ENCODE results near the gene DNAH3. TPM values are rescaled to one million over a fixed set of nuclear protein-coding genes. Genes with fewer than 3 reads are reported as not detected.

Gene DNAH3
- total RNA-seq, 4 donors from 2014 or later = 0.13 to 0.15 TPM; not detected in 2

- H3K4me3 ChIP-seq = no peak overlapping the region
- no peak for ATAC-seq
- WGBS, 2 donors (ENCODE audit: low coverage in 1 of 2) = 56 to 67% methylated on average over 3 to 4 of the region's 4 CpGs
Measured at GRCh38 chr16:21186326-21186691, 35.7 kb upstream of the DNAH3 start.

DNA sequence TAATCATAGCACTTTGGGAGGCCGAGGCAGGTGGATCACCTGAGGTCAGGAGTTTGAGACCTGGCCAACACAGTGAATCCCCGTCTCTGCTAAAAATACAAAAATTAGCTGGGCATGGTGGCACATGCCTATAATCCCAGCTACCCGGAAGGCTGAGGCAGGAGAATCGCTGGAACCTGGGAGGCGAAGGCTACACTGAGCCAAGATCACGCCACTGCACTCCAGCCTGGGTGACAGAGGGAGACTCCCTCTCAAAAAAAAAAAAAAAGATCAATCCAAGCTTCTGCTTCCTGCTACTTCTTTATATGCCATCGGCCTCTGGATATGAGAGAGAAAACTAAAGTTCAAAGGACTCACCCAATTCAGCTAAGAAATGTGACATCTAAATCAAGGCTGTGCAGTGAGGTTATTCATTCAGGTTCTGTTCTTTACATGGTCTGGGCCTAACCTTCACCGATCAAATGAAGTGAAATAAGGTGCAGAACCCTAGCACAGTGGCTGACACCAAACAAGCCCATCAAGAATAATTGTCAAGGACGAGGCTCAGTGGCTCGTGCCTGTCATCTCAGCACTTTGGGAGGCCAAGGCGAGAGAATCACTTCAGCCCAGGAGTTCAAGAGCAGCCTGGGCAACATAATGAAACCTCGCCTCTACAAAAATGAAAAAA, 35.1 kb upstream of the DNAH3 start:
- Histone ChIP-seq H3K27me3 (no peaks in the 10 kb centered on the region), H3K9me3 (no peaks in the 10 kb centered on the region), H3K27ac (no peak overlapping the region), H3K4me3 (no peak overlapping the region), H3K36me3 (peaks cover 0 to 28% of the 10 kb centered on the region in 2 donors), H3K4me1 (peaks cover 0 to 7% (median 0%) of the 10 kb centered on the region in 3 donors)
- no peak for TF ChIP-seq EP300 (IDR thresholded peaks at IDR 0.05)
- no peak for TF ChIP-seq POLR2AphosphoS5 (IDR thresholded peaks at IDR 0.05)
- no peak for TF ChIP-seq POLR2A (IDR thresholded peaks at IDR 0.05)
- TF ChIP-seq, protein P1, sequence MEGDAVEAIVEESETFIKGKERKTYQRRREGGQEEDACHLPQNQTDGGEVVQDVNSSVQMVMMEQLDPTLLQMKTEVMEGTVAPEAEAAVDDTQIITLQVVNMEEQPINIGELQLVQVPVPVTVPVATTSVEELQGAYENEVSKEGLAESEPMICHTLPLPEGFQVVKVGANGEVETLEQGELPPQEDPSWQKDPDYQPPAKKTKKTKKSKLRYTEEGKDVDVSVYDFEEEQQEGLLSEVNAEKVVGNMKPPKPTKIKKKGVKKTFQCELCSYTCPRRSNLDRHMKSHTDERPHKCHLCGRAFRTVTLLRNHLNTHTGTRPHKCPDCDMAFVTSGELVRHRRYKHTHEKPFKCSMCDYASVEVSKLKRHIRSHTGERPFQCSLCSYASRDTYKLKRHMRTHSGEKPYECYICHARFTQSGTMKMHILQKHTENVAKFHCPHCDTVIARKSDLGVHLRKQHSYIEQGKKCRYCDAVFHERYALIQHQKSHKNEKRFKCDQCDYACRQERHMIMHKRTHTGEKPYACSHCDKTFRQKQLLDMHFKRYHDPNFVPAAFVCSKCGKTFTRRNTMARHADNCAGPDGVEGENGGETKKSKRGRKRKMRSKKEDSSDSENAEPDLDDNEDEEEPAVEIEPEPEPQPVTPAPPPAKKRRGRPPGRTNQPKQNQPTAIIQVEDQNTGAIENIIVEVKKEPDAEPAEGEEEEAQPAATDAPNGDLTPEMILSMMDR (IDR thresholded peaks at IDR 0.05) = no peak
- 86 to 93% methylated on average over 7 to 8 of the region's 12 CpGs for WGBS, 2 donors (ENCODE audit: low coverage in 1 of 2)
- ATAC-seq = no peak

More at GRCh38 chr16:21186326-21186691, 35.7 kb upstream of the DNAH3 start:
- no peaks in the 10 kb centered on the region for H3K27me3 ChIP-seq
- H3K4me1 ChIP-seq = peaks cover 0 to 7% (median 0%) of the 10 kb centered on the region in 3 donors
- no peaks in the 10 kb centered on the region for H3K9me3 ChIP-seq
- H3K36me3 ChIP-seq = peaks cover 0 to 22% of the 10 kb centered on the region in 2 donors
- TF ChIP-seq POLR2A (IDR thresholded peaks at IDR 0.05) (no peak), POLR2AphosphoS5 (IDR thresholded peaks at IDR 0.05) (no peak), EP300 (IDR thresholded peaks at IDR 0.05) (no peak)
- TF ChIP-seq, protein P1 (IDR thresholded peaks at IDR 0.05) = no peak
- no peak overlapping the region for H3K27ac ChIP-seq

DNA sequence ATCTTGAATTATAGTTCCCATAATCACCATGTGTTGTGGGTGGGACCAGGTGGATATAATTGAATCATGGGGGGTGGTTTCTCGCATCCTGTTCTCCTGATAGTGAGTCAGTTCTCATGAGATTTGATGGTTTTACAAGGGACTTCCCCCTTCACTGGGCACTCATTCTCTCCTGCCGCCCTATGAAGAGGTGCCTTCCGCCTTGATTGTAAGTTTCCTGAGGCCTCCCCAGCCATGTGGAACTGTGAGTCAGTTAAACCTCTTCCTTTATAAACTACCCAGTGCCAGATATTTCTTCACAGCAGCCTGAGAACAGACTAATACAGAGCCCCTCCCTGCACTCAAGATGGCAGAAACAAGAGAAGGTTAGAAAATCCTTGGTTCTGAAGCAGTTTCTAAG, 34.2 kb upstream of the DNAH3 start:
- Histone ChIP-seq H3K4me3 (no peak overlapping the region), H3K36me3 (peaks cover 0 to 37% of the 10 kb centered on the region in 2 donors), H3K27me3 (no peaks in the 10 kb centered on the region), H3K9me3 (no peaks in the 10 kb centered on the region), H3K4me1 (peaks cover 0 to 7% (median 0%) of the 10 kb centered on the region in 3 donors), H3K27ac (no peak overlapping the region)
- no CpG with 5 or more reads among the region's 3 CpGs for WGBS, 2 donors (ENCODE audit: low coverage in 1 of 2)
- ATAC-seq = no peak
- TF ChIP-seq EP300 (IDR thresholded peaks at IDR 0.05) (no peak), POLR2AphosphoS5 (IDR thresholded peaks at IDR 0.05) (no peak)

- no peak overlapping the region for H3K27ac ChIP-seq
- H3K4me3 ChIP-seq = no peak overlapping the region
- no peaks in the 10 kb centered on the region for H3K27me3 ChIP-seq
- TF ChIP-seq POLR2A (IDR thresholded peaks at IDR 0.05) (no peak), EP300 (IDR thresholded peaks at IDR 0.05) (no peak), POLR2AphosphoS5 (IDR thresholded peaks at IDR 0.05) (no peak)
- TF ChIP-seq, protein P1 (IDR thresholded peaks at IDR 0.05) = no peak
- 75 to 92% methylated on average over 3 of the region's 3 CpGs for WGBS, 2 donors (ENCODE audit: low coverage in 1 of 2)
- peaks cover 5 to 46% of the 10 kb centered on the region in 2 donors for H3K36me3 ChIP-seq
- no peaks in the 10 kb centered on the region for H3K9me3 ChIP-seq
- no peak for ATAC-seq
- peaks cover 0 to 7% (median 0%) of the 10 kb centered on the region in 3 donors for H3K4me1 ChIP-seq
Measured at GRCh38 chr16:21183995-21184394, 33.3 kb upstream of the DNAH3 start.

GRCh38 chr16:21179983-21180365, 29.3 kb upstream of the DNAH3 start:
- Histone ChIP-seq H3K4me1 (no peaks in the 10 kb centered on the region), H3K4me3 (no peak overlapping the region), H3K27me3 (no peaks in the 10 kb centered on the region), H3K36me3 (peaks cover 10 to 86% of the 10 kb centered on the region in 2 donors), H3K9me3 (no peaks in the 10 kb centered on the region), H3K27ac (no peak overlapping the region)
- no peak for ATAC-seq
- WGBS, 2 donors (ENCODE audit: low coverage in 1 of 2) = 70 to 100% methylated on average over 1 to 3 of the region's 3 CpGs
- no peak for TF ChIP-seq EP300 (IDR thresholded peaks at IDR 0.05)
- TF ChIP-seq, protein P1 (IDR thresholded peaks at IDR 0.05) = no peak
- TF ChIP-seq POLR2A (IDR thresholded peaks at IDR 0.05) = no peak
- no peak for TF ChIP-seq POLR2AphosphoS5 (IDR thresholded peaks at IDR 0.05)
